Activated CD8-positive, alpha-beta memory T cell treated with anti-CD3 and anti-CD28 coated beads, Interleukin-2, amount 50 U/mL, for 4 hours (primary cell): ENCODE data around the gene DMKN.
A peak's percentile ranks its signal among the peaks of the same experiment; 100 is the strongest.

Experiments
- DNase-seq: peaks from one replicate; pipeline ENCODE4 v3.0.0-alpha.2; 2020

The DMKN gene

GRCh38 chr19:35522745-35523327, 9.4 kb upstream of the DMKN start:
- no peak for DNase-seq

DNA sequence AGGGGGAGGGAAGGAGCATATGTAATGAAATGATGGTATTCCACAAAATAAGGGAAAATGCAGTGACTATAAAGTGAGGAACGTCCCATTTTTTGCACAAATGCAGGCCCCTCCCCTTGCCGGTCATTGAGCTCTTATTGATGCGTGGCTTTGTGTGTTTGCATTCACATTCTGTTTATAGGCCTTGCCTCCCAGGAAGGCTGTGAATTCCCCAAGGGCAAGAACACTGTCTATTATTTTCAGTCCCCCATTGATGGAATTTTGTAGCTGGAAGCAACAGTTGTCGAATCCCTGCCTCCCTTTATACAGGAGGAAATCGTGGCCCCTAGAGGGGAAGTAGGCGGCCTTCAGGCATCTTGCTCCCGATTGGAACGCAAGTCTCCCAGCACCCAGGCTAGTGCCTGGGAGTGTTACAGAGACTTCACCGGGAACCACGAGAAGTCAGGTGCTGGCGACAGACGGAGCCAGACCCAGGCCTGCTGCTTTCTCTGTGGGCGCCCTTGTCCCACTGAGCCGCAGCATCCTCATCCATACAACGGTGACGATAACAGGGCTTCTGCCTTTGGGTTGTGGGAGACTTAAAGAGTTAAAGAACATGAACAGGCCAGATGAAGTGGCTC, 7.8 kb upstream of the DMKN start:
- DNase-seq, result no peak

- no peak for DNase-seq
Measured at GRCh38 chr19:35519291-35519690, 5.8 kb upstream of the DMKN start.

DNA sequence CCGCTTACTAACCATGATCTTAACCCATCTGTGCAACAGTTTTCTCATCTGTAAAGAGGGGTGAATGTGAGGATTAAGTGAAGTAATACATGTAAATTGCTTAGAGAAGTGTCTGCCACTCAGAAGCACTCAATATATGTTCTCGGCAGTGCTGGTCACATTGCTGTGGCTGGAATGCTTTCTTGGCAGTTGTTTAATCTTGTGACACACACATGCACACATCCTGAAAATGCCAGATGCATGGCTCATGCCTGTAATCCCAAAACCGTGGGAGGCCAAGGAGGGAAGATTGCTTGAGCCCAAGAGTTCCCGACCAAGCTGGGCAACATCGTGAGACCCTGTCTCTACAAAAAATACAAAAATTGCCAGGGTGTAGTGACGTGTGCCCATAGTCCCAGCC, 4.9 kb upstream of the DMKN start:
- no peak for DNase-seq

DNA sequence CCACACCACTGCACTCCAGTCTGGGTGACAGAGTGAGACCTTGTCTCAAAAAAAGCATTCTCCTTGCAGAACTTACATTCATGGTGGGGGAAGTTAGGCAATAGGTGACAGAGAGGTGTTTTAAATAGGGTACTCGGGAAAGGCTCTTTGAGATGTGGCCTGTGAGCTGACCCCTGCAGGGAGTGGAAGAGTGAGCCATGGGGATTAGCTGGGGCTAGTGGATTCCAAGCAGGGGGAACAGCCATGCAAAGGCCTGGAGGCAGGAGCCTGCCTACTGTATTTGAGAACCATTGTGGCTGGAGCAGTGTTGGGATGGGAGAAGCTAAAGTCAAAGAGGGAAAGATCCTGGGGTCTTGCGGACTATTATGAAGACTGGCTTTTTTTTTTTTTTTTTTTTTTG, 3.9 kb upstream of the DMKN start:
- no peak for DNase-seq

DNA sequence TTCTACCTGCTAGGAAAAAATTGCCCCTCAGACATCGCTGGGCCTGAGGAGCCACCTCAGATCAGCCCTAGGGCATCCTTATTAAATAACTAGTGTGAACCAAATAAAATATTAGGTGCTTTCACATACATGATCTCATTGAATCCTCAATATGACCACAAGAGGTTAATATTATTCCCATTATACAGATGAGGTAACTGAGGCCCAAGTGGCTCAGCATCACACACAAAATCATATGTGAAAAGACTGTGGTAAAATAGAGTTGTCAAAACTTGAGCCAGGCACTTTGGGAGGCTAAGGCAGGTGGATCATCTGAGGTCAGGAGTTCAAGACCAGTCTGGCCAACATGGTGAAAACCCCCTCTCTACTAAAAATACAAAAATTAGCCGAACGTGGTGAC, 2.9 kb upstream of the DMKN start:
- DNase-seq, result no peak

- no peak for DNase-seq
Measured at GRCh38 chr19:35514282-35514809, 897 bp upstream of the DMKN start.

DNA sequence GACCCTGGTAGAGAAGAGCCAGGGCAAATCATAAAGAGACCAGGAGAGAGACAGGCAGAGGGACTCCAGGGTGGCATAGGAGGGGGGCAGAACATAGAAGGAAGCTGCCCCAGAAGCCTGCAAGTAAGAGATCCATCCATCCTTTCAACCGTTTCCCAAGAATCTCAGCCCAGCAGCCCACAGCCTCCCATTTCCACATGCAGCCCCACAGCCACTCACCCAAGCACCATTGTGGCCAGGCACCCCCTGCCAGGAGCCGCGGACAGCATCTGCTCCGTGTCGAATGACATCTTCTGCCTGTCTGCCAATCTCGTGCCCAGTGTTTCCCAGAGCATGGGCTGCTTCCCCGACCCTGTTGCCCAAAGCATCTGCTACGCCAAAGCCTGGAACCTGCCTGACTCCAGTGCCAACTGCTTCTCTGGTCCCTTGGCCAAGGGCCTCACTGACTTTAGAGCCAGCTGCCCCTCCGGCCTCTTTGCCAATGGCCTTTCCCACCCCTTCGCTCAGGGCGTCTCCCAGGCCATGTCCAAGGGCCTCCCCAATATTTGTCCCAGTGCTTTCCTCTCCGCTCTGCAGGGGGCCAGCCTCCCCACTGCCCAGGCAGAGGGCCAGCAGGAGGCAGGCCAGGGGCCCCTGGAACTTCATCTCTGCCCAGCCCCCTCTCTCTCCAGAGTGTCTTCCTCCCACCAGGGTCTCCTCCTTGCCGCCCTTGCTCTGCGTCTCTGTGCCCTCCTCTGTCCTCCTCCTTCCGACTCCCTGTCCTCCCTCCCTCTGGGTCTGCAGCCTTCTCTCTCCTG, 420 bp downstream of the DMKN start:
- DNase-seq, result no peak

- no peak for DNase-seq
Measured at GRCh38 chr19:35511337-35511736, 2.1 kb downstream of the DMKN start.

DNA sequence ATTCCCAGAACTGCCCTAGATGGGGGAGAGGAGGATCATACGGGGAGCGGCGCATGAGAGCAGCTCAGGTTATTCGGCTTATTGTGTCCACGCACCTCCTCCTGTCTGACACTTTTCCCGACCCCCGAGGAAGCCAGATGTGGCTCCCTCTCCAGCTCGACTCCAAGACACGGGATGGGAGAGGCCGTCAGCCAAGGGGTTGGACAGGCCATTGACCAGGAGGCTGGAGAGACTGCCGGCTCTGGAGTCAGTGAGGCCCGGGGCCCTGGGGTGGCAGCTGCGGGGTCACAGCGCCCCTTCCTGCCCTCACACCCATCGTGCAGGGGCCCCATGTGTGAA, 2.9 kb downstream of the DMKN start:
- no peak for DNase-seq

DNA sequence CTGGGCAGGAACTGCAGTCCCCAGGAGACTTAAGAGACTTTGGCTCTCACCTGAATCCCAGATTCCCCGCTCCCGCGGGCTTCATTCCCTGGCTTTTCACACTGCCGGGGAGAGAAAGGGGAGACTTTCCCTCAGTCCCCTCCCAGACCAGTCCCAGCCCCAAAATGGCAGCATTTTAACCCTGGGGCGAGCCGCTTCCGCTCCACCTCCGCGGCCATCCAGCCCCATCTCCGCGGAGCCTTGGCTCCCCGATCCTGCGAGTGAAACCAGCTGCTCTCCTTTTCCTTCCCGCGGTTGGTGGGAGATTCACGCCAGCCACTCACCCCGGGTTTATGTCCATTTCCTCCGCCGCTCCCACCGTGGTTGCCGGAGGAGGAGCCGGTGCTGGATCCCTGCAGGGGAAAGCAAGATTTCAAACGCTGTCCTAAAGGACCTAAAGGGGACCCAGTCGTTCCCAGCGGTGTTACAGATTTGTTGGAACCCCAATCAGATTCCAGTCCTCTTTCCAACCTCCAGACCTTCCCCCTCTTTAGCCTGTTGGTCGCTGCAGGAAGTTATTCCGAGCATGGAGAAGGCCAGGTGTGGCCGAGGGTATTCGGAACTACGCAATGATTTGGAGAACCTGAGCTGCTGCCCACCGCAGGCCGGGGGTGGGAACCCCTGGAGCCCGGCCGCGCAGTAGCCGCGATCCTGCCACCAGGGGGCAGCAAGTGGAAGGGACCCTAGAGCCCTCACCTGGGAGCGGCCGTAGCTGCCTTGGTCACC, 3.4 kb downstream of the DMKN start:
- peak; percentile 81 for DNase-seq

- peak; percentile 29 for DNase-seq
Measured at GRCh38 chr19:35509018-35509652, 4.3 kb downstream of the DMKN start.

- DNase-seq, result no peak
Measured at GRCh38 chr19:35508129-35508528, 5.3 kb downstream of the DMKN start.

DNA sequence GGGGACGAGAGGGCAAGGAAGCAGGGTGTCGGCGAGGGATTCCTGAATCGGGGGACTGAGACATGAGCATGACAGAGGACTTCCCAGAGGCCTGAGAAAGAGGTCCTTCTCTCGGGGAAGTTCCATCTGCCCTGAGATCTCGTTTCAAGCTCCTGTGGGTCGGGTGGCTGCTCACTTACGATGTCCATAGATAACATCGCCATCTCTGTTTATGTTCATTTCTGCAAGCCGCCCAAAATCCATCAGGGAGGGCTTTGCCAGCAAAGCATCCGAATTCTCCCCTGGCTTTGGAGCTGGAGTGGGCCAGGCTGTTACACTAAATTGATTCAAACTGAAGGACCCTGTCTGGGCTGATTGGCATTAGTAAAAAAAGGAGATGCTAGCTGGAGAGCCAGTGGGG, 5.9 kb downstream of the DMKN start:
- DNase-seq, result no peak

- DNase-seq, result no peak
Measured at GRCh38 chr19:35506011-35506410, 7.4 kb downstream of the DMKN start.

GRCh38 chr19:35502751-35503150, 10.7 kb downstream of the DMKN start:
- DNase-seq, result no peak

DNA sequence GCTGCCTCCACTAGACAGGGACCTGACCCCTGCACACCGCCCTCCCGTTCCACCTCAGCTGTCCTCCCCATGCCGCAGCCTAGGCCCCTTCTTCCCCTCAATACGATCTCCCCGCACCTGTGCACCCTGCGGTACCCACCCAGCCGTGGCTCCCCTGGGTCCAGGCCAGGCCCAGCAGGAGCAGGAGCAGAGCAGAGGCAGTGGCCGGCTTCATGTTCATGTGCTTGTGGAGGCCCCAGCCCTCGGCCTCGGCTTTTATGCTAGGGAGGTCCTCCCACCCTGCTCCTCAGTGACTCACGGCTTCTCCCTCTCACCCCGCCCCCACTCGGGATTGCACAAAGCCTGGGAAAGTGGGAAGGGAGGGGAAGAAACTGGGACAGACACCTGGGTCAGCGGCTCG, 11.8 kb downstream of the DMKN start:
- no peak for DNase-seq

DNA sequence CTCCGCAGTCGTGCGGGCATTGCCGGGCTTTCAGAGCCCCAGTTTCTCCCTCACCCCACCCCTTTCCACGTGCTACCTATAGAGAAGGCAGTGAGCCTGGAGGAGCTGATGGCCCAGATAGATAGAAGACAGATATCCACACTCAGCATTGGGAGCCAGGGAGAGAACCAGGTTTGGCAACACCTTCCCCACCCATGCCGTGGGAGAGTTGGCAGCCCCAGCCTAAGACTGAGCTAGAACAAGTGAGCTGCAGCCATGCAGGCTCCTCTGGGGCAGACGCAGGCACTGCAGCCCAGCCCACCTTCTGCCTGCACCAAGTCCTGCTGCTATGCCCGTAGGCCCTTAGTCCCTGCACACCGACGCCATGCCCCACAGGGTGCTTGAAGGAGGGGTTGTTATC, 12.8 kb downstream of the DMKN start:
- no peak for DNase-seq

DNA sequence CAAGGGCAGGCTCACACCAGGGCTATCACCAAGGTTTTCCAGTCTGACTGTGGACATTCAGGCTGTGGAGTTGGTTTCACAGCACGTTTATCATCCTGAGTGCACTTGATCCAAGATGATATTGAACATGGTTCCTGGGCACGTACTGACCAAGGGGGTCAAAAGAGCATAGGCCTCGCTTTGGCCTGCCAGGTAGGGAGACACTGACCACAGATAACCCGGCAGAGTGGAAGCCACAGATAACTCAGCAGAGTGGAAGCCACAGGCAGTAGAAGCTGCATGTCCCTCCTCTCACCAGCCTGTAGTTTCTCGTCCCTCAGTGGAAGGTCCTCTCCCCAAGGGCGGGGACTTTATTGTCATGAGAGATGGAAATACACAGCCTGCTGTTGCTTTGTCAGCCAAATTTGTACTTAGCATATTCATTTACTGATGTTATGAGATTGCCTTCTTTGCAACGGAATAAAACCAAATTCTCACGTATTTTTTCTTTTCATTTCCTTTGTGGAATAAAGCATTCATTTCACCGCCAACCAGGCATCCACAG, 14.4 kb downstream of the DMKN start:
- DNase-seq, result no peak

DNA sequence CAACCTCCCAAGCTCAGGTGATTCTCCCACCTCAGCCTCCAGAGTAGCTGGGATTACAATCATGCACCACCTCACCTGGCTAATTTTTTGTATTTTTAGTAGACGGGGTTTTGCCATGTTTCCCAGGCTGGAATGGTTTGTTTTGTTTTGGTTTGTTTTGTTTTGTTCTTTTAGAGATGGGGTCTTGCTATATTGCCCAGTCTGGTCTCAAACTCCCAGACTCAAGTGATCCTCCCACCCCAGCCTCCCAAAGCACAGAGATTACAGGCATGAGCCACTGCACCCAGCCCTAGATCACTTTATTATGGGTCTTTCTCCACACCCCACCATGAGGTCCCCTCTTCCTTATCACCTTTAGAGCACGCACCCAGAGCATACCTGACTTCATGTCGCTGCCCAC, 15.2 kb downstream of the DMKN start:
- DNase-seq, result no peak

DNA sequence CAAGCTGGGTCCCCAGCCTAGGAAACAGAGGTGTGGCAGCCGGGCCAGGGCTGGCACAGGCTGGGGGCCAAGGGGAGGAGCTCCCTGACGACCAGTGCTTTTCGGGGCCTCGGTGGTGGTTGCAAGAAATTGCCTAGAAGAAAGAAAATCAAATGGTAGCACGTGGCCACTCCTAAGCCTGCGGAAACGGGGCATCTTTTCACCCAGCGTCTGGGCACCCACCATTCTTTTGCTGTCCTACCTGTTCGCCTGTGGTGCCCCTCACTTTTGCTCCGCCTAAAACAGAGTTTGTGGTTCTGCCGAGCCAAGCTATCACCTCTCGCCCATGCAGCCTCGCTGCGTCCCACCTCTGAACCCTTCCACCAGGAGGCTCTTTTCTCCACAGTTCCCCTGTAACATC, 16.0 kb downstream of the DMKN start:
- DNase-seq, result no peak
